HepG2 (cell line): ENCODE results near the gene AP2A2. TPM values are rescaled to one million over a fixed set of nuclear protein-coding genes. Genes with fewer than 3 reads are reported as not detected.

Experiments
- CCAR2 ChIP-seq: fragments of 200-400 bp; formaldehyde crosslinking; optimal IDR thresholded peaks from 2 replicates; pipeline ENCODE3; 2018; ENCODE audit warnings: low read depth, mild to moderate bottlenecking, low read length, moderate library complexity
- DR1 ChIP-seq: sonication (generic); formaldehyde crosslinking; IDR thresholded peaks from 2 replicates; pipeline ENCODE4 v1.8.0; 2021; ENCODE audit warnings: mild to moderate bottlenecking, missing genetic modification reagents, inconsistent platforms
- E2F5 ChIP-seq: sonication (generic); formaldehyde crosslinking; conservative IDR thresholded peaks from 2 replicates; pipeline ENCODE4 v1.4.0; 2020; ENCODE audit warnings: missing genetic modification reagents
- KDM3A ChIP-seq: IDR thresholded peaks from 2 replicates; pipeline ENCODE4 v1.6.1; 2018; ENCODE audit warnings: low read depth, missing compliant biosample characterization
- LCORL ChIP-seq, 2 experiments: fragments of 450-650 bp in 1 of 2; sonication (generic) in 1 of 2; formaldehyde crosslinking in 1 of 2; IDR thresholded peaks; 2 replicates each; pipeline versions ENCODE4 v1.5.0 to v1.6.1; 2017 to 2020; ENCODE audit warnings: antibody characterized with exemption in 1 of 2, missing genetic modification reagents in 1 of 2
- MTF1 ChIP-seq: sonication (generic); formaldehyde crosslinking; IDR thresholded peaks from 2 replicates; pipeline ENCODE4 v1.5.0; 2020; ENCODE audit warnings: missing genetic modification reagents
- NFATC3 ChIP-seq: sonication (generic); formaldehyde crosslinking; IDR thresholded peaks from 2 replicates; pipeline ENCODE4 v1.5.1; 2020; ENCODE audit warnings: mild to moderate bottlenecking, missing genetic modification reagents
- RBAK ChIP-seq: sonication (generic); formaldehyde crosslinking; IDR thresholded peaks from 2 replicates; pipeline ENCODE4 v1.5.1; 2020; ENCODE audit warnings: mild to moderate bottlenecking, missing genetic modification reagents
- SOX13 ChIP-seq, 3 experiments: fragments of 450-650 bp in 1 of 3; sonication (generic) in 1 of 3; formaldehyde crosslinking in 1 of 3; IDR thresholded peaks in 2 of 3; conservative IDR thresholded peaks in 1 of 3; 2 replicates each; pipeline versions ENCODE4 v1.5.0 to v1.6.1; 2016 to 2020; ENCODE audit warnings: antibody characterized with exemption in 1 of 3, mild to moderate bottlenecking in 1 of 3, missing compliant biosample characterization in 1 of 3, missing genetic modification reagents in 1 of 3, moderate library complexity in 1 of 3
- TCF7L2 ChIP-seq: IDR thresholded peaks from 2 replicates; pipeline ENCODE4 v1.6.1; 2011; ENCODE audit warnings: mild to moderate bottlenecking, low read depth, low read length, moderate library complexity
- U2AF2 ChIP-seq: fragments of 200-400 bp; formaldehyde crosslinking; IDR thresholded peaks from 2 replicates; pipeline ENCODE4 v1.6.1; 2017; ENCODE audit warnings: low read depth, mild to moderate bottlenecking, low read length
- ZBTB38 ChIP-seq: sonication (generic); formaldehyde crosslinking; IDR thresholded peaks from 2 replicates; pipeline ENCODE4 v1.5.1; 2020; ENCODE audit warnings: mild to moderate bottlenecking, missing genetic modification reagents
- ZFAT ChIP-seq: sonication (generic); formaldehyde crosslinking; conservative IDR thresholded peaks from 2 replicates; pipeline ENCODE4 v1.8.1; 2023; ENCODE audit warnings: missing genetic modification reagents, inconsistent platforms
- ZFP91 ChIP-seq: sonication (generic); formaldehyde crosslinking; IDR thresholded peaks from 2 replicates; pipeline ENCODE4 v1.9.0; 2022; ENCODE audit warnings: missing genetic modification reagents, mild to moderate bottlenecking, borderline replicate concordance
- ZNF124 ChIP-seq: sonication (generic); formaldehyde crosslinking; IDR thresholded peaks from 2 replicates; pipeline ENCODE4 v1.4.0; 2020; ENCODE audit warnings: missing genetic modification reagents
- ZNF510 ChIP-seq: sonication (generic); formaldehyde crosslinking; IDR thresholded peaks from 2 replicates; pipeline ENCODE4 v1.4.0; 2020; ENCODE audit warnings: low read depth, mild to moderate bottlenecking, missing genetic modification reagents
- ZNF572 ChIP-seq: sonication (generic); formaldehyde crosslinking; IDR thresholded peaks from 2 replicates; pipeline ENCODE4 v1.5.1; 2020; ENCODE audit warnings: mild to moderate bottlenecking, missing genetic modification reagents
- ZNF598 ChIP-seq: sonication (generic); formaldehyde crosslinking; IDR thresholded peaks from 2 replicates; pipeline ENCODE4 v1.5.1; 2020; ENCODE audit warnings: mild to moderate bottlenecking, missing genetic modification reagents, borderline replicate concordance
- ZNF644 ChIP-seq: IDR thresholded peaks from 2 replicates; pipeline ENCODE4 v1.6.1; 2016; ENCODE audit warnings: low read depth
- ZNF720 ChIP-seq: sonication (generic); formaldehyde crosslinking; IDR thresholded peaks from 2 replicates; pipeline ENCODE4 v1.4.0; 2020; ENCODE audit warnings: missing genetic modification reagents
- ZSCAN9 ChIP-seq: IDR thresholded peaks from 2 replicates; pipeline ENCODE4 v1.6.1; 2016; ENCODE audit warnings: borderline replicate concordance
- polyA plus RNA-seq, 8 experiments: library from polyadenylated mRNA; depleted of rRNA in 3 of 8; stranded (reverse) in 7 of 8; unstranded in 1 of 8; fragments of >200 nt; fragmentation: Illumina TruSeq in 4 of 8; extraction: Trizol in 4 of 8; gene quantifications; 2 replicates each; pipeline versions ENCODE4 v1.2.1 to v1.2.3, GENCODE V29; 2011 to 2016; ENCODE audit warnings: low read depth in 4 of 8, missing spikeins in 1 of 8, mixed read lengths in 1 of 8; ENCODE audit not compliant: insufficient read depth in 1 of 8
- total RNA-seq, 5 experiments: library from RNA; depleted of rRNA; stranded (reverse); fragments of >200 nt; fragmentation: Illumina TruSeq; extraction: Trizol; gene quantifications; 2 replicates each; pipeline ENCODE4 v1.2.3, GENCODE V29; 2016; ENCODE audit warnings: low read depth in 1 of 5
- TF ChIP-seq, protein P1 (sequence below): sonication (generic); formaldehyde crosslinking; IDR thresholded peaks from 2 replicates; pipeline ENCODE4 v1.4.0; 2020; ENCODE audit warnings: missing genetic modification reagents, borderline replicate concordance
- TF ChIP-seq, protein P2 (sequence below): sonication (generic); formaldehyde crosslinking; IDR thresholded peaks from 2 replicates; pipeline ENCODE4 v1.4.0; 2020; ENCODE audit warnings: missing genetic modification reagents
- TF ChIP-seq, protein P3 (sequence below): sonication (generic); formaldehyde crosslinking; IDR thresholded peaks from 2 replicates; pipeline ENCODE4 v1.4.0; 2020; ENCODE audit warnings: missing genetic modification reagents

AP2A2 gene
- total and polyA plus RNA-seq, 2 of the 13 experiments (the other 11 are each of a cell fraction or from before 2014, with no cell fraction given), result 25.7 to 75.7 TPM

- TF ChIP-seq, protein P1, sequence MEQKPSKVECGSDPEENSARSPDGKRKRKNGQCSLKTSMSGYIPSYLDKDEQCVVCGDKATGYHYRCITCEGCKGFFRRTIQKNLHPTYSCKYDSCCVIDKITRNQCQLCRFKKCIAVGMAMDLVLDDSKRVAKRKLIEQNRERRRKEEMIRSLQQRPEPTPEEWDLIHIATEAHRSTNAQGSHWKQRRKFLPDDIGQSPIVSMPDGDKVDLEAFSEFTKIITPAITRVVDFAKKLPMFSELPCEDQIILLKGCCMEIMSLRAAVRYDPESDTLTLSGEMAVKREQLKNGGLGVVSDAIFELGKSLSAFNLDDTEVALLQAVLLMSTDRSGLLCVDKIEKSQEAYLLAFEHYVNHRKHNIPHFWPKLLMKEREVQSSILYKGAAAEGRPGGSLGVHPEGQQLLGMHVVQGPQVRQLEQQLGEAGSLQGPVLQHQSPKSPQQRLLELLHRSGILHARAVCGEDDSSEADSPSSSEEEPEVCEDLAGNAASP (CRISPR knock-in tag), result 0 out of 2 replicates have a peak, but pooled peaks have one; percentile 32
- TF ChIP-seq U2AF2 (no peak), LCORL (IDR thresholded peaks at IDR 0.05) (no peak), LCORL (CRISPR knock-in tag; IDR thresholded peaks at IDR 0.05) (peak; percentile 3; the same call in 1 of the 2 replicates), MTF1 (no peak), RBAK (no peak), ZFP91 (CRISPR knock-in tag) (0 out of 2 replicates have a peak, but pooled peaks have one; percentile 11), SOX13 (IDR thresholded peaks at IDR 0.05) (no peak), SOX13 (CRISPR knock-in tag; conservative IDR thresholded peaks at IDR 0.05 in 1 of 2, IDR thresholded peaks at IDR 0.05 in 1 of 2) (no peak), ZNF720 (CRISPR knock-in tag) (no peak), KDM3A (no peak), ZNF572 (CRISPR knock-in tag) (no peak), CCAR2 (no peak), ZFAT (CRISPR knock-in tag) (no peak), ZSCAN9 (CRISPR knock-in tag) (no peak), DR1 (CRISPR knock-in tag) (no peak), E2F5 (CRISPR knock-in tag) (no peak), ZBTB38 (CRISPR knock-in tag) (no peak), TCF7L2 (no peak), ZNF598 (CRISPR knock-in tag) (no peak), ZNF510 (CRISPR knock-in tag) (no peak), ZNF644 (CRISPR knock-in tag) (no peak), NFATC3 (CRISPR knock-in tag) (no peak), ZNF124 (CRISPR knock-in tag) (0 out of 2 replicates have a peak, but pooled peaks have one; percentile 7)
- TF ChIP-seq, protein P2, sequence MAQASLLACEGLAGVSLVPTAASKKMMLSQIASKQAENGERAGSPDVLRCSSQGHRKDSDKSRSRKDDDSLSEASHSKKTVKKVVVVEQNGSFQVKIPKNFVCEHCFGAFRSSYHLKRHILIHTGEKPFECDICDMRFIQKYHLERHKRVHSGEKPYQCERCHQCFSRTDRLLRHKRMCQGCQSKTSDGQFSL (CRISPR knock-in tag), result no peak
- TF ChIP-seq, protein P3, sequence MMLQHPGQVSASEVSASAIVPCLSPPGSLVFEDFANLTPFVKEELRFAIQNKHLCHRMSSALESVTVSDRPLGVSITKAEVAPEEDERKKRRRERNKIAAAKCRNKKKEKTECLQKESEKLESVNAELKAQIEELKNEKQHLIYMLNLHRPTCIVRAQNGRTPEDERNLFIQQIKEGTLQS (CRISPR knock-in tag), result no peak
Observed at GRCh38 chr11:921921-922678, 3.6 kb upstream of the AP2A2 start (continued).
